Activated CD8-positive, alpha-beta T cell treated with anti-CD3 and anti-CD28 coated beads, Interleukin-2, amount 10 ng/mL, durations not matched to agents 7 days and 5 days (primary cell): Measurements from ENCODE around the gene ACTR8. TPM values are rescaled to one million over a fixed set of nuclear protein-coding genes. Genes with fewer than 3 reads are reported as not detected.
"Not testable (repeated sequence)": the region's sequence is repeated elsewhere in the genome, so short reads cannot be mapped to it uniquely, and the experiment has no call there.

ENCODE experiments used
- ATAC-seq: fragments of 150-1000 bp; cut with Tn5 transposase; one replicate; pipeline ENCODE4 v1.10.0; 2021; ENCODE audit warnings: moderate library complexity
- CTCF ChIA-PET: fragments of 350-600 bp; sonication (Branson Sonifier 250); formaldehyde crosslinking; loops from one replicate; lab custom pipeline; 2021; ENCODE audit warnings: antibody characterized with exemption; lab: Charles Lee
- POLR2A ChIA-PET: fragments of 350-600 bp; sonication (Branson Sonifier 250); formaldehyde crosslinking; loops from one replicate; lab custom pipeline; 2021; ENCODE audit warnings: antibody characterized with exemption; lab: Charles Lee
- DNase-seq: peaks from one replicate; pipeline ENCODE4 v3.0.0-alpha.2; 2020
- H3K27ac Mint-ChIP-seq: one replicate; pipeline ENCODE4 v1.8.0; 2021; ENCODE audit warnings: mild to moderate bottlenecking, mixed read lengths
- H3K27me3 Mint-ChIP-seq: one replicate; pipeline ENCODE4 v1.8.0; 2021; ENCODE audit warnings: low read depth, mixed read lengths
- H3K36me3 Mint-ChIP-seq: one replicate; pipeline ENCODE4 v1.8.0; 2021; ENCODE audit warnings: low read depth, mixed read lengths
- H3K4me1 Mint-ChIP-seq: one replicate; pipeline ENCODE4 v1.8.0; 2021; ENCODE audit warnings: low read depth, mixed read lengths
- H3K4me3 Mint-ChIP-seq: one replicate; pipeline ENCODE4 v1.8.0; 2021; ENCODE audit warnings: mild to moderate bottlenecking, mixed read lengths
- H3K9me3 Mint-ChIP-seq: one replicate; pipeline ENCODE4 v1.8.0; 2022; ENCODE audit warnings: mixed read lengths; ENCODE audit not compliant: insufficient read depth
- total RNA-seq, 2 experiments: library from RNA; stranded (reverse); gene quantifications; one replicate each; pipeline ENCODE4 v1.2.3, GENCODE V29; 2021

Gene ACTR8, protein sequence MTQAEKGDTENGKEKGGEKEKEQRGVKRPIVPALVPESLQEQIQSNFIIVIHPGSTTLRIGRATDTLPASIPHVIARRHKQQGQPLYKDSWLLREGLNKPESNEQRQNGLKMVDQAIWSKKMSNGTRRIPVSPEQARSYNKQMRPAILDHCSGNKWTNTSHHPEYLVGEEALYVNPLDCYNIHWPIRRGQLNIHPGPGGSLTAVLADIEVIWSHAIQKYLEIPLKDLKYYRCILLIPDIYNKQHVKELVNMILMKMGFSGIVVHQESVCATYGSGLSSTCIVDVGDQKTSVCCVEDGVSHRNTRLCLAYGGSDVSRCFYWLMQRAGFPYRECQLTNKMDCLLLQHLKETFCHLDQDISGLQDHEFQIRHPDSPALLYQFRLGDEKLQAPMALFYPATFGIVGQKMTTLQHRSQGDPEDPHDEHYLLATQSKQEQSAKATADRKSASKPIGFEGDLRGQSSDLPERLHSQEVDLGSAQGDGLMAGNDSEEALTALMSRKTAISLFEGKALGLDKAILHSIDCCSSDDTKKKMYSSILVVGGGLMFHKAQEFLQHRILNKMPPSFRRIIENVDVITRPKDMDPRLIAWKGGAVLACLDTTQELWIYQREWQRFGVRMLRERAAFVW
- 10 to 100 TPM; 29.2 to 37.1 TPM for total RNA-seq

GRCh38 chr3:53881691-53882593 lies at the start of gene ACTR8:
TSS of gene ACTR8 (minus strand) at chr3:53882152. CDS start at chr3:53882101, 51 bp downstream.
- peak within 1 kb of the TSS; percentile 93 for H3K4me3 Mint-ChIP-seq
- H3K36me3 Mint-ChIP-seq: peaks cover 44% of the 10 kb centered on the region
- DNase-seq (peak; percentile 87), ATAC-seq (peak; percentile 93)
- H3K4me1 Mint-ChIP-seq: peaks cover 27% of the 10 kb centered on the region
- no peaks in the 10 kb centered on the region for H3K9me3 Mint-ChIP-seq
- H3K27me3 Mint-ChIP-seq: no peaks in the 10 kb centered on the region
- ChIA-PET POLR2A (interaction anchor here (0.6 to 3.9 kb wide), 3 partner anchors 9 to 16 kb away, joined by 3 to 37 read pairs (median 3); partner anchors contain the start of gene SELENOK), CTCF (interaction anchor here (1.0 to 2.1 kb wide), 3 partner anchors 9 to 10 kb away, joined by 3 to 13 read pairs (median 5); partner anchors contain the start of gene SELENOK)
- peak within 1 kb of the TSS; percentile 96 for H3K27ac Mint-ChIP-seq

- H3K27ac Mint-ChIP-seq, ATAC-seq, POLR2A ChIA-PET, H3K4me1 Mint-ChIP-seq, DNase-seq, H3K9me3 Mint-ChIP-seq, H3K36me3 Mint-ChIP-seq, H3K27me3 Mint-ChIP-seq, H3K4me3 Mint-ChIP-seq: not testable (repeated sequence)
- CTCF ChIA-PET: interaction anchor here (0.8 to 1.1 kb wide), 2 partner anchors 11 to 12 kb away, joined by 3 read pairs; no protein-coding TSS in a partner anchor
These were observed 45.4 kb upstream of the ACTR8 start for GRCh38 chr3:53927208-53927872.

DNA sequence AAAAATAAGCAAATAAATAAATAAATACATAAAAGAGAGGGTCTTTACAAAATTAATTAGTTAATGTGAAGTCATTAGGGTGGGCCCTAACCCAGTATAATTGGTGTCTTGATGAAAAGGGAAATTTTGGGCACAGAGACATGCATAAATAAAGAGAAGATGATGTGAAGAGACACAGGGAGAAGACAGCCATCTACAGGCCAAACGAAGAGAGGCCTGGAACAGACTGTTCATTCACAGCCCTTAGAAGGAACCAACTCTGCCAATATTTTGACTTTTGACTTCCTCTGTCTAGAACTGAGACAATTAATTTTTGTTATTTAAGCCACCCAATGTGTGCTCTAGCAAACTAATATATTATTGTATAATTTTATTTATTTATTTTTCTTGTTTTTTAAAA lies 39.3 kb upstream of the ACTR8 start:
- no peak for ATAC-seq
- Mint-ChIP-seq H3K27me3 (peaks cover 14% of the 10 kb centered on the region), H3K4me1 (no peaks in the 10 kb centered on the region), H3K36me3 (no peaks in the 10 kb centered on the region), H3K27ac (no peak overlapping the region), H3K9me3 (no peaks in the 10 kb centered on the region), H3K4me3 (no peak overlapping the region)
- ChIA-PET CTCF (no interaction called here), POLR2A (no interaction called here)
- peak; percentile 23 for DNase-seq

DNA sequence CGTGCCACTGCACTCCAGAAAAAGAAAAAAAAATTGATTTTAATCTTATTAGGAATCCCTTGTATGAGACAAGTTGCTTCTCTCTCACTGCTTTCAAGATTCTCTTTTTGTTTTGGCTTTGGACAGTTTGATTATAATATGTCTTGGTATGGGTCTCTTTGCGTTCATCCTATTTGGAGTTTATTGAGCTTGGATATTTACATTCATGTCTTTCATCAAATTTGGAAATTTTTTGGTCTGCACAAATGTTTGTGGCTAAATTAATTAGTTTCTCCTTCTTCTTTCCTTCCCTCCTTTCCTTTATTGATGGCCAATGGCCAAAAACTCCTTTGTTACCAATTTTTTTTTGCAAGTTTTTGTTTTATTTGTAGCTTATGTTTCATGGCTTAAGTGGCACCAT lies 37.8 kb upstream of the ACTR8 start:
- Mint-ChIP-seq H3K4me1 (no peaks in the 10 kb centered on the region), H3K4me3 (no peak overlapping the region), H3K36me3 (no peaks in the 10 kb centered on the region), H3K27ac (no peak overlapping the region), H3K27me3 (peaks cover 14% of the 10 kb centered on the region), H3K9me3 (no peaks in the 10 kb centered on the region)
- CTCF ChIA-PET: no interaction called here
- POLR2A ChIA-PET: no interaction called here
- DNase-seq (no peak), ATAC-seq (no peak)

GRCh38 chr3:53913401-53913800 lies 31.4 kb upstream of the ACTR8 start:
- Mint-ChIP-seq H3K36me3 (no peaks in the 10 kb centered on the region), H3K4me3 (no peak overlapping the region), H3K27ac (no peak overlapping the region), H3K27me3 (peaks cover 21% of the 10 kb centered on the region), H3K4me1 (no peaks in the 10 kb centered on the region), H3K9me3 (no peaks in the 10 kb centered on the region)
- ATAC-seq: no peak
- ChIA-PET POLR2A (no interaction called here), CTCF (no interaction called here)
- no peak for DNase-seq

DNA sequence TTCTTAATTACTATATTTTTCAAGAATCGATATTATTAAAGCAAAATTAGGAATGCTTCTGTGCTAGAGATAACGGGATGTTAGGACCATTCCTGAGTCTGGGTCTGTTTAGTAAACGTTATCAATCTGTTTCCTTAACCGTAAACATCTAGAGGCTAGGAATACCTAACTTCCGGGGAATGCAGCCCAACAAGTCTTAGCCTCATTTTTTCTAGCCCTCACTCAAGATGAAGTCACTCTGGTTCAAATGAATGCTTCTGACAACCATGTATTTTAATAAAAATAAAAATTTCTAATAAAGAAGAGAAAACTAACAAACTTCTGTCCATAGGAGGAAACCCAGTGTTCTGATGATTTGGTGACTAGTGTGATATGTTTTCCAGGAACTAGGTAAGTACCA lies 20.8 kb upstream of the ACTR8 start:
- H3K4me1 Mint-ChIP-seq: no peaks in the 10 kb centered on the region
- POLR2A ChIA-PET: no interaction called here
- H3K27ac Mint-ChIP-seq: no peak overlapping the region
- ATAC-seq: no peak
- no peaks in the 10 kb centered on the region for H3K36me3 Mint-ChIP-seq
- H3K9me3 Mint-ChIP-seq: no peaks in the 10 kb centered on the region
- no peak overlapping the region for H3K4me3 Mint-ChIP-seq
- peaks cover 30% of the 10 kb centered on the region for H3K27me3 Mint-ChIP-seq
- no peak for DNase-seq
- CTCF ChIA-PET: no interaction called here

- Mint-ChIP-seq H3K4me3 (no peak overlapping the region), H3K27me3 (peaks cover 36% of the 10 kb centered on the region), H3K9me3 (no peaks in the 10 kb centered on the region), H3K36me3 (no peaks in the 10 kb centered on the region), H3K27ac (no peak overlapping the region), H3K4me1 (no peaks in the 10 kb centered on the region)
- DNase-seq (no peak), ATAC-seq (no peak)
- POLR2A ChIA-PET: no interaction called here
- CTCF ChIA-PET: no interaction called here
These were observed 20.1 kb upstream of the ACTR8 start for GRCh38 chr3:53902067-53902466.

DNA sequence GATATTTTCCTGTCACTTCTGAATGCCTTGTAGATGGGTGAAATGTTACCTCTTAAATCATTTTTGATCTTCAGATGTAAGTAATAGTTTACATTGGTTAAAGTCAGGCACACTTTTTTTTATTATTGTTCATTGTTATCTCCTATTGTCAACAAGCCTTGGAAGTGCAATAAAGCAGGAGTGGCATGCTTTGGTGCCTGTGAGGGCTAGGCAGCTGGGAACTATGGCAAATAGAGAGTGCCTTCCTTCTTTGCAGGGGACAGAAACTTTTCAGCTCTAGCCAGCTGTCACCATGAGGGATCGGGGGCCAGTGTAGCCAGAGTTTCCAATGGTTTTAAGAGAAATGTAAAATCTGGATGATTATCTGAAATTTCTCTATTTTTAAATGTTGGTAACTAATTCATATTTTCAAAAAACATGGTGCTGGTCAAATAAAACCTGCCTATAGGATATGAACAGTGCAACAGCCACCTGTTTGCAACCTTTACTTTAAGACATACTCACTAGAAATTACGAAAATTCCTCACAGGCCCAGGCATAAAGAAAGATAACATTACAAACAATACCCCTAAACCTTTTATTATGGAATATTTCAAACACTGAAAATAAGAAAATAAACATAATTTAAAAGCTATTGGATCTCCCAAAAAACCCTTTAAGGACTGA lies 18.8 kb upstream of the ACTR8 start:
- DNase-seq (no peak), ATAC-seq (no peak)
- H3K9me3 Mint-ChIP-seq: no peaks in the 10 kb centered on the region
- H3K4me1 Mint-ChIP-seq: no peaks in the 10 kb centered on the region
- H3K27me3 Mint-ChIP-seq: peaks cover 26% of the 10 kb centered on the region
- ChIA-PET POLR2A (interaction anchor here (0.6 kb wide), 1 partner anchor 9 kb away, joined by 4 read pairs; the partner anchor contains the start of gene SELENOK), CTCF (interaction anchor here (1.5 kb wide), 1 partner anchor 38 kb away, joined by 3 read pairs; no protein-coding TSS in a partner anchor)
- H3K36me3 Mint-ChIP-seq: no peaks in the 10 kb centered on the region
- no peak overlapping the region for H3K27ac Mint-ChIP-seq
- H3K4me3 Mint-ChIP-seq: no peak overlapping the region

DNA sequence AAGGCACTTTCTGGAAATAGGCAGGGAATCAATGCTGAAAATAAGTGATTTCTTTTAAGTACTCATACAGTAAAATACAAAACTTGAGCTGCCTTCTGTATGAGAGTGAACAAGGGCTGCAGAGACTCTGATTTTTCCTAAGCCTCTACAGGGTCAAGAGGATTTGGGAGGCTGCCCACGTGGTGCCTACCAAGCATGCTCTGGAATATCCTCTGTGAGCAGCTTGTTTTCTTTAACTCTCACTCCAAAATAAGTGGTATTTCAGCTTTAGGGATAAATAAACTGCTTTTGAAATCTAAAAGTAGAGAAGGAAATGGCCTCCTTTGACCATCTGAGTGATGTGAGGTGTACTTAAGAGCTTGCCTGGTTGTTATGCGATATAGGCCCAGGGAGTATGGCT lies 17.8 kb upstream of the ACTR8 start:
- Mint-ChIP-seq H3K4me3 (no peak overlapping the region), H3K9me3 (no peaks in the 10 kb centered on the region), H3K36me3 (no peaks in the 10 kb centered on the region), H3K27me3 (peaks cover 25% of the 10 kb centered on the region), H3K27ac (no peak overlapping the region), H3K4me1 (no peaks in the 10 kb centered on the region)
- no peak for DNase-seq
- ChIA-PET CTCF (no interaction called here), POLR2A (no interaction called here)
- no peak for ATAC-seq

DNA sequence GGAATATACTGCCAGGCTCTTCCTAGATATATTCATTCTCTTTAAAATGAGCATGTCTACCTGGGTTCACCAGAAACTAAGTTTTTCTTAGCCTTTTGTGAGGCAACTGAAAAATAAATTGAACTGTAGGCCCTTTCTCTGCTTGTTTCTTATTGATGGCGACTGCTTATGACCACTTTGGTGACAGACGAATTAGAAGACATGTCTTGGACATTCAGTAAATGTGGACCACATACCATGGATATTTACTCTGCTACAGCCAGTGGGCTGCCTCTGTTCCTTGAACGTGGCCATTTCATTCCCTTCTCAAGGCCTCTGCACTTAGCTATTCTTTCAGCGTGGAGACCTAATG lies 10.3 kb upstream of the ACTR8 start:
- peaks cover 17% of the 10 kb centered on the region for H3K27me3 Mint-ChIP-seq
- no peak for DNase-seq
- no peaks in the 10 kb centered on the region for H3K9me3 Mint-ChIP-seq
- peak overlapping the region; percentile 98 for H3K27ac Mint-ChIP-seq
- H3K4me3 Mint-ChIP-seq: peak overlapping the region; percentile 90
- peaks cover 24% of the 10 kb centered on the region for H3K36me3 Mint-ChIP-seq
- ChIA-PET POLR2A (interaction anchor here (0.8 to 3.6 kb wide), 5 partner anchors 9 to 996 kb away, joined by 3 to 37 read pairs (median 4); partner anchors contain the start of genes ACTR8 and DCP1A), CTCF (interaction anchor here (2.3 kb wide), 1 partner anchor 12 kb away, joined by 13 read pairs; no protein-coding TSS in a partner anchor)
- peaks cover 46% of the 10 kb centered on the region for H3K4me1 Mint-ChIP-seq
- ATAC-seq: no peak
